Activated CD4-positive, alpha-beta T cell treated with anti-CD3 and anti-CD28 coated beads, Interleukin-2, amount 10 ng/mL, durations not matched to agents 7 days and 5 days (primary cell): Measurements from ENCODE around the gene MEGF11. TPM values are rescaled to one million over a fixed set of nuclear protein-coding genes. Genes with fewer than 3 reads are reported as not detected.

Experiments used
- CTCF ChIA-PET: fragments of 350-600 bp; sonication (Branson Sonifier 250); formaldehyde crosslinking; loops from one replicate; lab custom pipeline; 2021; ENCODE audit warnings: antibody characterized with exemption; lab: Charles Lee
- POLR2A ChIA-PET: fragments of 350-600 bp; sonication (Branson Sonifier 250); formaldehyde crosslinking; loops from one replicate; lab custom pipeline; 2021; ENCODE audit warnings: antibody characterized with exemption; lab: Charles Lee
- DNase-seq: peaks from one replicate; pipeline ENCODE4 v3.0.0-alpha.2; 2020
- H3K27ac Mint-ChIP-seq: one replicate; pipeline ENCODE4 v1.8.0; 2021; ENCODE audit warnings: mild to moderate bottlenecking, moderate library complexity, mixed read lengths
- H3K27me3 Mint-ChIP-seq: one replicate; pipeline ENCODE4 v1.8.0; 2021; ENCODE audit warnings: mixed read lengths
- H3K36me3 Mint-ChIP-seq: one replicate; pipeline ENCODE4 v1.8.0; 2021; ENCODE audit warnings: low read depth, mixed read lengths
- H3K4me1 Mint-ChIP-seq: one replicate; pipeline ENCODE4 v1.8.0; 2021; ENCODE audit warnings: mixed read lengths
- H3K4me3 Mint-ChIP-seq: one replicate; pipeline ENCODE4 v1.8.0; 2021; ENCODE audit warnings: mild to moderate bottlenecking, moderate library complexity, mixed read lengths
- H3K9me3 Mint-ChIP-seq: one replicate; pipeline ENCODE4 v1.8.0; 2021; ENCODE audit warnings: mixed read lengths
- total RNA-seq, 2 experiments: library from RNA; stranded (reverse); gene quantifications; one replicate each; pipeline ENCODE4 v1.2.3, GENCODE V29; 2021

MEGF11 gene
- total RNA-seq, 2 experiments from 2014 or later: not detected

- peaks cover 2% of the 10 kb centered on the region for H3K27me3 Mint-ChIP-seq
- H3K4me1 Mint-ChIP-seq: no peaks in the 10 kb centered on the region
- no peaks in the 10 kb centered on the region for H3K9me3 Mint-ChIP-seq
- POLR2A ChIA-PET: no interaction called here
- no peak overlapping the region for H3K4me3 Mint-ChIP-seq
- no peak for DNase-seq
- H3K27ac Mint-ChIP-seq: no peak overlapping the region
- no peaks in the 10 kb centered on the region for H3K36me3 Mint-ChIP-seq
- CTCF ChIA-PET: interaction anchor here (0.6 kb wide), 1 partner anchor 178 kb away, joined by 3 read pairs; no protein-coding TSS in a partner anchor
Measured at GRCh38 chr15:66102563-66103292, 150.8 kb downstream of the MEGF11 start.

DNA sequence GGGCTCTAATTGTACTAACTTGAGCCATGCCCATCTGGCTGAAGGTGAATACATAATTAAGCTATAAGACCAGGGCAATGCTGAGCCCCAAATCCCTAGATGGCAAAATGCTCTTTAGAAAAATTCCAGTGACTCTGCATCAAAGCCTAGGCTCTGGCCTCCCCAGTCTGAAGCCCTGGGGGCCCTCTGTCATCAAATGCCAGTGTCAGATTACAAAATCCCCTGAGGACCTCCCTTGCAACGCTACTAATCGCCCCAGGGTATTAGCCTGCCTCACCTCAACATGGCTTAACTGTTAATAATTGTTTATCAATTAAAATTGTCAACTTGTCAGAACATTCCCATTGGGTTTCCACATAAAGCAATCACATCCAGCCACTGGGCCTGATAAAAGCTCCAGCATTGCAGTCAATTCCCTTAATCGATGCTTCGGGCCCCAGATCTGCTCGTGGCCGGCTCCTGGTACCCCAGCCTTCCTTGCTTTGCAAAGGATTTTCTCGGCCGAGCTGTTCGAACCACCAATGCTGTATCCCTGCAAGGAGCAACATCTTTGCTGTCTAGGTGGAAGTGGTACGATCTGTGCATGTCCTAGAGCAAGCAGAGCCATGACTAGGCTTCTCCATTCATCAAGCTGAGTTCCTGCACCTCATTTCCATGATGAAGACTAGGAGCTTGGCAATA, 151.7 kb downstream of the MEGF11 start:
- CTCF ChIA-PET: interaction anchor here (0.5 kb wide), 1 partner anchor 412 kb away, joined by 4 read pairs; no protein-coding TSS in a partner anchor
- Mint-ChIP-seq H3K4me1 (no peaks in the 10 kb centered on the region), H3K4me3 (no peak overlapping the region), H3K36me3 (no peaks in the 10 kb centered on the region), H3K27ac (no peak overlapping the region), H3K9me3 (no peaks in the 10 kb centered on the region), H3K27me3 (peaks cover 2% of the 10 kb centered on the region)
- POLR2A ChIA-PET: no interaction called here
- no peak for DNase-seq

- no peak overlapping the region for H3K4me3 Mint-ChIP-seq
- H3K36me3 Mint-ChIP-seq: no peaks in the 10 kb centered on the region
- no peak for DNase-seq
- H3K4me1 Mint-ChIP-seq: no peaks in the 10 kb centered on the region
- no peak overlapping the region for H3K27ac Mint-ChIP-seq
- ChIA-PET CTCF (no interaction called here), POLR2A (no interaction called here)
- H3K9me3 Mint-ChIP-seq: no peaks in the 10 kb centered on the region
- peaks cover 2% of the 10 kb centered on the region for H3K27me3 Mint-ChIP-seq
Measured at GRCh38 chr15:66100761-66101160, 152.8 kb downstream of the MEGF11 start.

GRCh38 chr15:66099950-66100671, 153.4 kb downstream of the MEGF11 start:
- no peaks in the 10 kb centered on the region for H3K36me3 Mint-ChIP-seq
- H3K27me3 Mint-ChIP-seq: peaks cover 2% of the 10 kb centered on the region
- DNase-seq: no peak
- no peak overlapping the region for H3K4me3 Mint-ChIP-seq
- no peaks in the 10 kb centered on the region for H3K4me1 Mint-ChIP-seq
- POLR2A ChIA-PET: no interaction called here
- H3K27ac Mint-ChIP-seq: no peak overlapping the region
- CTCF ChIA-PET: no interaction called here
- no peaks in the 10 kb centered on the region for H3K9me3 Mint-ChIP-seq

DNA sequence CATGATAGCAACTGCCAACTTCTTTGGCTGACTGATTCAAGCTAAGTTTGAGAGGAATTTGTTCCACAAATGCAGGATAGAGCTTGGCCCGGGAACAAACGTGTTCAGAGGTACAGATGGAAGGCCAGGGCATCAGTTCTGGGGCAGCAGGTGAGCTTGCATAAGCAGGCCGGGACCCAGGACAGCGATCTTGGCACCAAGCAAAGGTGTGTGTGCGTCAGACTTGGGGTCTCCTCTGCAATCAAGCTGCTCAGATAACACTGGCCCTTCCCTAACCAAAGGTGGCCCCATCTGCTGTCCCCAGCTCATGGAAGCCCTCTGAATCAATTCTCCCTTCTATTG, 155.6 kb downstream of the MEGF11 start:
- H3K4me3 Mint-ChIP-seq: no peak overlapping the region
- POLR2A ChIA-PET: no interaction called here

GRCh38 chr15:66097151-66098021, 156.2 kb downstream of the MEGF11 start:
- H3K9me3 Mint-ChIP-seq: no peaks in the 10 kb centered on the region
- DNase-seq: no peak
- no peak overlapping the region for H3K4me3 Mint-ChIP-seq
- peaks cover 6% of the 10 kb centered on the region for H3K27me3 Mint-ChIP-seq
- H3K36me3 Mint-ChIP-seq: no peaks in the 10 kb centered on the region
- ChIA-PET POLR2A (no interaction called here), CTCF (no interaction called here)
- no peaks in the 10 kb centered on the region for H3K4me1 Mint-ChIP-seq
- no peak overlapping the region for H3K27ac Mint-ChIP-seq

More for the DNA sequence above, 155.6 kb downstream of the MEGF11 start:
- no peak for DNase-seq
- peaks cover 6% of the 10 kb centered on the region for H3K27me3 Mint-ChIP-seq
- H3K36me3 Mint-ChIP-seq: no peaks in the 10 kb centered on the region
- no peak overlapping the region for H3K27ac Mint-ChIP-seq
- no peaks in the 10 kb centered on the region for H3K4me1 Mint-ChIP-seq
- no peaks in the 10 kb centered on the region for H3K9me3 Mint-ChIP-seq
- CTCF ChIA-PET: no interaction called here

DNA sequence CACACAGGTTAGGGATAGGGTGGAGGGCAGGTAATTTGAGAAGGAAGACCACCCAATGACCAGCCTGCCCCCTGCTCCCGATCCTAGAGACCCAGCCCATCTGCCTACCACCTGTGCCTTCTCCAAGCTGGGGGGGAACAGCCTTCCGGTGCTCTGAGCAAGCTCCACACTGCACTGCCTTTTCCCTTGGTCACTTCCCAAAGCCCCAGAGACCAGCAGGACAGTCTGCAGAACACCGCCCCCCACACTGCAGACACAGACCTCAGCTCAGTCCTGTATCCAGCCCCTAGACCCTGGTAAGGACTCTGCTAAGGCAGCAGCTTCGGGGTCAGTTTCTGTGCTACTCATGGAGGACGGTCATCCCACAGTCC, 156.9 kb downstream of the MEGF11 start:
- Mint-ChIP-seq H3K9me3 (no peaks in the 10 kb centered on the region), H3K27me3 (peaks cover 6% of the 10 kb centered on the region), H3K4me3 (no peak overlapping the region), H3K4me1 (no peaks in the 10 kb centered on the region), H3K36me3 (no peaks in the 10 kb centered on the region), H3K27ac (no peak overlapping the region)
- POLR2A ChIA-PET: no interaction called here
- DNase-seq: no peak
- CTCF ChIA-PET: no interaction called here

GRCh38 chr15:66095871-66096687, 157.5 kb downstream of the MEGF11 start:
- H3K4me3 Mint-ChIP-seq: no peak overlapping the region
- H3K27ac Mint-ChIP-seq: no peak overlapping the region
- H3K9me3 Mint-ChIP-seq: no peaks in the 10 kb centered on the region
- no peaks in the 10 kb centered on the region for H3K4me1 Mint-ChIP-seq
- no peaks in the 10 kb centered on the region for H3K36me3 Mint-ChIP-seq
- peaks cover 6% of the 10 kb centered on the region for H3K27me3 Mint-ChIP-seq
- DNase-seq: no peak
- ChIA-PET POLR2A (interaction anchor here (0.6 kb wide), 1 partner anchor 49 kb away, joined by 6 read pairs; no protein-coding TSS in a partner anchor), CTCF (interaction anchor here (1.0 kb wide), 1 partner anchor 9 kb away, joined by 3 read pairs; no protein-coding TSS in a partner anchor)

- peaks cover 6% of the 10 kb centered on the region for H3K27me3 Mint-ChIP-seq
- no peak overlapping the region for H3K27ac Mint-ChIP-seq
- H3K36me3 Mint-ChIP-seq: no peaks in the 10 kb centered on the region
- H3K4me3 Mint-ChIP-seq: no peak overlapping the region
- no peak for DNase-seq
- H3K9me3 Mint-ChIP-seq: no peaks in the 10 kb centered on the region
- H3K4me1 Mint-ChIP-seq: no peaks in the 10 kb centered on the region
- ChIA-PET POLR2A (no interaction called here), CTCF (no interaction called here)
Measured at GRCh38 chr15:66094331-66094730, 159.2 kb downstream of the MEGF11 start.

DNA sequence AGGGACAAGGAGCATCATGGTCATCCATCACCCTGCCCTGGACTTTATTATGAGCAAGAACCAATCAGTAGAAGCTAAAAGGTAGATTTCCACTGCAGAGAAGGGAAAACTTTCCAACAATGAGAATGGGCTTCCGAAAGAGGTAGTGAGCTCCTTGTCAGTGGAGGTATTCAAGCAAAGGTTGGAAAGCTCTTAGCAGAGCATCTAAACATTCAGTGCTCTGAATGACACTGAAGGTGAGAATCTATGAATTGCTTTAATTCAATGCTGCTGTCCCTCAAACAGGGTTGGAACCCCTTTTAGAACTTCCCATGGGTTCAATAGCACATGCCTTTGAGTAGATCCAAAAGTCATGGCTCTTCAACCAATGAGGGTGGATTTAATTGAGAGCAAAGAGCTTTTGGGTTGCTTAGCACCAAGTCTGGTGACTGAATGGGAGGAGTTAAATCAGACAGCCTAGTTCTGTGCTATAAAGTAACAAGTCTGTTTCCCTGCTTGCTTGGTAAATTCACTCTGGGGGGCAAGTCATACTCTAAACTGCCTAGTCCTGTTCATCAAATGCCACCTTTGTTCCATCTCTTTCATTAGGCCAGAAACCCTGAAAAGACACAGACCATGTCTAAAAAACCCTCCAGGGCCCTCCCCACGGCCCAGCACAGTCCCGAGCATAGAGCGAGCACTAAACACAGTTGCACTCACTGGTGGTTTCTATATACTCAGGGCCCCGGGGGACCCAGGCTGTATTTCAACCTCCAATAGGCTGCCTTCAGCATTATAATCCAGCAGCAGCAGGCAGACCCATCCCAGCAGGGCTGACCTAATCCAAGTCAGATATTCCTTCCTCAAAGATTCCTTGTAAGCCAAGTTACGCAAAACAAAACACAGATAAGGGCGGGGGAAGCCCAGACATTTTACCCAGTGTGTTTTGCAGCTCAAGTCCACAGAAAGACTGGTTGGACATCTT, 161.2 kb downstream of the MEGF11 start:
- H3K27me3 Mint-ChIP-seq: peaks cover 16% of the 10 kb centered on the region
- no peak overlapping the region for H3K4me3 Mint-ChIP-seq
- H3K36me3 Mint-ChIP-seq: no peaks in the 10 kb centered on the region
- H3K9me3 Mint-ChIP-seq: no peaks in the 10 kb centered on the region
- no peak overlapping the region for H3K27ac Mint-ChIP-seq
- no peak for DNase-seq
- H3K4me1 Mint-ChIP-seq: no peaks in the 10 kb centered on the region
- ChIA-PET POLR2A (interaction anchor here (0.6 kb wide), 1 partner anchor 64 kb away, joined by 5 read pairs; no protein-coding TSS in a partner anchor), CTCF (no interaction called here)

DNA sequence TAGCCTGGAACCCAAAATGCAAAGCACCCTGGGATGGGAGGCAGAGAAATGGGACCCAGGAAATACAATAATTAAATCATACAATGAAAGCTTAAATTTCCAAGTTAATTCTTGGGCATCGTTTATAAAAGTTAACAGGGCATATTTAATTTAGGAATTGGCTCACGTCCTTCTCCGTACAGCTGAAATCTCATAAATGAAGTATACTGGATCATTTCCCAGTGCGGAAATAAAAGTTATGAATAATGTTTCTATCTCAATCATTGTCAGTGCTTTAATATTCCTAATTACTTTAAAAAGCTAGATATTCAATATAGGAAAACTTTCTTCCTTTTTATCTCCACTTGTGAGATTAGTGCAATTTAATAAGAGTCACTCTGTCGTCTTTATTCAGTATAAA, 164.0 kb downstream of the MEGF11 start:
- Mint-ChIP-seq H3K27ac (no peak overlapping the region), H3K36me3 (no peaks in the 10 kb centered on the region), H3K4me1 (no peaks in the 10 kb centered on the region), H3K4me3 (no peak overlapping the region), H3K9me3 (no peaks in the 10 kb centered on the region), H3K27me3 (peaks cover 30% of the 10 kb centered on the region)
- ChIA-PET POLR2A (no interaction called here), CTCF (no interaction called here)
- DNase-seq: no peak
